GM21529 (cell line): ENCODE measurements around the gene ARFRP1.
"Not testable (repeated sequence)": the region's sequence is repeated elsewhere in the genome, so short reads cannot be mapped to it uniquely, and the experiment has no call there.

Source experiments
- ATAC-seq: cut with Tn5 transposase; IDR thresholded peaks from one replicate; pipeline ENCODE4 v1.9.1; 2021; ENCODE audit not compliant: unreplicated experiment

ARFRP1 gene

GRCh38 chr20:63657937-63658748 lies 49.6 kb downstream of the ARFRP1 start, which contains the start of gene RTEL1:
Gene RTEL1 (plus strand): TSS chr20:63658312. CDS start chr20:63659403, 1,091 bp downstream.
- ATAC-seq: peak; percentile 76

- no peak for ATAC-seq
These were observed 50.4 kb downstream of the ARFRP1 start for GRCh38 chr20:63657260-63657936.

- no peak for ATAC-seq
These were observed 51.3 kb downstream of the ARFRP1 start for GRCh38 chr20:63656451-63656850.

GRCh38 chr20:63655249-63655648 lies 52.5 kb downstream of the ARFRP1 start:
- ATAC-seq: no peak

GRCh38 chr20:63653974-63654668 lies 53.7 kb downstream of the ARFRP1 start:
- ATAC-seq: no peak

GRCh38 chr20:63653041-63653973 lies 54.5 kb downstream of the ARFRP1 start, which contains the start of gene STMN3:
Gene STMN3 (minus strand): TSS chr20:63653424. CDS start chr20:63653345, 79 bp downstream.
- ATAC-seq: no peak

- no peak for ATAC-seq
These were observed 55.4 kb downstream of the ARFRP1 start for GRCh38 chr20:63652192-63652980.

- no peak for ATAC-seq
These were observed 55.9 kb downstream of the ARFRP1 start for GRCh38 chr20:63651942-63652191.

GRCh38 chr20:63650486-63650885 lies 57.3 kb downstream of the ARFRP1 start:
- ATAC-seq: not testable (repeated sequence)

- no peak for ATAC-seq
These were observed 58.7 kb downstream of the ARFRP1 start for GRCh38 chr20:63648895-63649589.
